HG02610 (cell line): Measurements from ENCODE around the gene XPC.

Experiments
- ATAC-seq: cut with Tn5 transposase; IDR thresholded peaks from one replicate; pipeline ENCODE4 v1.9.1; 2021; ENCODE audit warnings: mild to moderate bottlenecking, moderate library complexity; ENCODE audit not compliant: unreplicated experiment

The XPC gene

GRCh38 chr3:14150078-14150477 is 28.3 kb downstream of the XPC start:
- ATAC-seq, result no peak

GRCh38 chr3:14148041-14148985 is 30.1 kb downstream of the XPC start:
- no peak for ATAC-seq

DNA sequence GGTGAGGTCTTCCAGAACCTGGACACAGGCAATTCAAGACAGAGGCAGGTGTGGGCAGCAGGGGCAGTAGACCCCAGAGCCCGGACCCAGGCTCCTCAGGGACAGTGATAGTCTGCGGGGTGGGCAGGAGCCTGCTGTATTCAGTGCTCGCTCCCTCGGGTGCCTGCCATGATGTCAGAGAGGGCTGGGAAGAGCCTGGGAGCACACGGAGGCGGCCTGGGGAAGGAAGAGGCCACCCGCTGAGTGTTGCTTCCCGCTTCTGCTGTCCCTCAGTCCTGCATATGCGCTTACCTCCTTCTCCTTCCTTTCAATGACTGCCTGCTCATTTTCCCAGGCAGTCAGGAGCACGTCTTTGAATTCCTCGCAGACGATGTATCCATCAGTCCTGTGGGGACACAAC is 30.8 kb downstream of the XPC start:
- no peak for ATAC-seq

DNA sequence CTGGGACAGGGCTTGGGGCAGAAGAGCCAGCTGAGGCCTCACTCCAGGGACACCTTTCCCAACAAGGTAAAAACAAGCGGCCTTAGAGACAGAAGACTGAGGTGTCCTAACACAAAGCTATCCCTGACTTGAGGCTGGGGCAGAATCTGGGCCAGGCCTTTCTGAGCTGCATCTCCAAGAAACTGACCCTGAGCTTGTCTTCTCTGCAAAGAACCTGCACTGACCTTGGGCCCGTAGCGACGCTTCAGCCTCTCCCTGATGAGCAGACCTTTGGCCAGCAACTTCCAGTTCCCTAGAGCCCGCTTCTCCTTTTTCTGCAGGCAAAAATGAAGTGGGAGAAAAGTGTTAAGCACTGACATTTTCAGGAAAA is 31.4 kb downstream of the XPC start:
- ATAC-seq, result no peak

DNA sequence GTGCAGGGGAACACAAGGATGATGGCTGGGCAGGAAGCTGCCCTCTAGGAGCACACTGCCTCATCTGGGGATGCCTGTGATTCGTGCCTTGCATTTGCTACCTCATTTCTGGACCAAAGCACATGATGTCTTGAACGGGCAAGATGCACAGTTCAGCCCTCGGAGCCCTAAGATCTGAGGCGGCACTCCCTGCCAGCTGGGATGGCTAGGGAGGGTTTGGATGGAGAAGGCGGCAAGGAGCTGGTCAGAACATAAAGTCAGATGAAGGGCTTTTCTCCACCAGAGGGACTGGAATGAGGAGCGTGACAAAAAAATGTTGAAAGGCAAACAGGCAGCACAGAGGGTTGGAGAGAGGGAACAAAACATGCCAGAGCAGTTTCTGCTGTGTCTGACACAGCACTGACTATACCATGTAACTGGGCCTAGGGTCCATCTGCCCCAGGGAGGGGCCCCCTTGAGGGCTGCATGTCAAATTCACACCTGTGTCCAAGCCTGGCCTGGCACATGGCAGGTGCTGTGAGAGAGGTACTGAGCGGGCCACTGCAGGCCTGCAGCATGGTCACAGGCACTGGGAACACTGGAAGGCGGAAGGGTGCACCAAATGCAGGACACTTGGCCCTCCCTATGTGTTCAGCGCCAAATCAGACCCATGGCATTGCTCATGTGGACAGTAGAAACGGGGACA is 31.9 kb downstream of the XPC start:
- ATAC-seq, result no peak

DNA sequence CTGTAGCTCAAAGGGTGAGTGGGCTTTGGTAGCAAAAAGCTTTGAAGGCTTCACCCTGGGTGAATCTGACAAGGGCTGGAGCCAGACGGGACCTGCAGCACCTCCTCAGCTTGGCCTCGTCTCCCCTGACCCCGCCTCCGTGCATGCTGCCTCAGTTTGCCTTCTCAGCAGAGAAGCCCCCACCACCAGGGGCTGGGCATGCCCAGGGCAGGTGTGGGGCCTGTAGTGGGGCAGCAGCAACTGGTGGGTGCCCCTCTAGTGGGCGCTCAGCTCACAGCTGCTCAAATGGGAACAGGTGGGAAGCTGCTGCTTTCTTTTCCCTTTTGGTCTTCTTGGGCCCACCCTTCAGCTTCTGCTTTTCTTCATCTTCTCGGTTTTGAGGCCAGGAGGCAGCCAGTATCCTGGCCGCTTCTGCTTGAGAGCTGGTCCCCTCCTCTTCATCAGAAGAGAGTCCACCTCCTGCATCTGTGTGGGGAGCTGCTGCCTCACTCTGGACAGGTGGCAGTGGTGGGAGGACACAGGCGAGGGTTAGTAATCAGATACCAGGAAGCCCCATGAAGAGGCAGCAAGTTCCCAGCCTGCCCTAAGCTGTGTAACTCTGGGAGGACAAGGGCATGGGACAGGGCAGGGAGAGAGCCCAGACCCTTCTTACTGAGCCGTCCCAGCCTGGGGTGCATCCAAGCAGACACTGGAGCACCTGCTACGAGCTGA is 32.6 kb downstream of the XPC start:
- no peak for ATAC-seq

- ATAC-seq, result no peak
Observed at GRCh38 chr3:14145236-14145635, 33.2 kb downstream of the XPC start.

- peak; percentile 92 for ATAC-seq
Observed at GRCh38 chr3:14144423-14145075, 33.9 kb downstream of the XPC start.

GRCh38 chr3:14143271-14144225 is 34.9 kb downstream of the XPC start:
- ATAC-seq, result no peak

GRCh38 chr3:14142567-14143270 is 35.7 kb downstream of the XPC start:
- ATAC-seq, result no peak

- no peak for ATAC-seq
Observed at GRCh38 chr3:14141602-14142341, 36.6 kb downstream of the XPC start.

GRCh38 chr3:14141144-14141543 is 37.3 kb downstream of the XPC start:
- ATAC-seq, result no peak

- no peak for ATAC-seq
Observed at GRCh38 chr3:14140668-14141067, 37.7 kb downstream of the XPC start.

DNA sequence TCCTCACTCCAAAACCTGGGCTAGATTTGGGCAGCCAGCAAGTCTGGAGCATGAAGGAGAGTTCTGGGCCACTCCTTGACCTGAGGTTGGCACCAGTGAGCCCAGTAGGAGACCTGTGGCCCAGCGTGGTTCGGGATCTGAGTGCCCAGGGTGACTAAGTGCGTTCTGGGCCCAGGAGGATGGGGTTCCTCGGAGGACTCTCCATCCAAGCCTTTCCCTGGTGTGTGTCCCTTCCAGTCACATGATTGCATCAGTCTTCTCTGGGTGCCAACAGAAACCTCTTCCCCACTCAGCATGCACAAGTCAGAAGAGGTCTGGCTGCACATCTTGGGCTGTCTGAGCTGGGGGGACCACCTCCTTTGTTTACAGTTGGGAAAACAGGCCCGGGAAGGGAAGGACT is 38.6 kb downstream of the XPC start:
- ATAC-seq, result no peak

GRCh38 chr3:14138878-14139655 is 39.3 kb downstream of the XPC start:
- no peak for ATAC-seq

DNA sequence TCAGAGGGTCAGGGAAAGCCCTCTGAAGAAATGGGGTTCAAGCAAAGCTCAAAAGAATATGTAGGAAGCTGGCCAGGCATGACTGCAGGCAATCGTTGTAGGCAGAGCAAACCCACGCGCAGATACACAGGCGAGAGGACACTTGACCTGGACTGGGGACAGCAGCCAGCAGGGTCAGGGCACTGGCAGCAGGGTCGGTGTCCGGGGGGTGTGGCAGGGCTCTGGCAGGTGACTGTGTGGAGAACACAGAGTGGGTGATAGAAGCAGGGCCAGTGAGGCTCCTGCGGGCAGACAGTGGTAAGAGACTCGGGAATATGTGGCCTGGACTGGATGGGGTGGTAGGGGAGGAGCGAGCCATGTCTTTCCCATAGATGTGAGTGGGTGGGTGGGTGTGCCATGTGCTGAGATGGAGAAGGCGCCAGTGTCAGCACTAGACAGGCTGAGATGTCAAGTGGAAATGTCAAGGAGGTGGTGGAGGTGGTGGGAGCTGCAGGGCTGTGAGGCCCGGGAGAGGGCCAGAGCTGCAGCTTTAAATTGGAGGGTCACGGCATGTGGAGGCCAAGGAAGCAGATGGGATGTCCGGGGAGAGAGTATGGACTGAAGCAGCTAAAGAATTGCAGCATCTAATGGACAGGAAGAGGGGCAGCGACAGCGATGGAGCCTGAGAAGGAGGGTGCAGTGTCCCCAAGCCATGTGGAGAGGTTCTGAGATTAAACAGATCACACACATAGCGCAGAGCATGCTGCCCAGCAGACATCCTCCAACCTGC is 40.1 kb downstream of the XPC start:
- no peak for ATAC-seq

GRCh38 chr3:14137445-14137844 is 41.0 kb downstream of the XPC start:
- no peak for ATAC-seq
